Measurements from ENCODE around the gene SLC7A5. TPM values are rescaled to one million over a fixed set of nuclear protein-coding genes. Genes with fewer than 3 reads are reported as not detected.

The SLC7A5 gene
- total and polyA plus RNA-seq, 2 of the 4 experiments (the other 2 are of a cell fraction), result 11.3 to 101 TPM

GRCh38 chr16:87853411-87854052 is 15.8 kb downstream of the SLC7A5 start:
- in situ Hi-C loops (cut with MboI; ENCODE audit: low sequenced_read_pairs), result no loop called here
- Histone ChIP-seq H2BK20ac (ENCODE audit: low read depth, low read length) (peak overlapping the region; percentile 94), H3K9me1 (ENCODE audit: insufficient read depth, low read length) (peaks cover 13% of the 10 kb centered on the region), H3K18ac (ENCODE audit: low read depth, low read length) (peak overlapping the region; percentile 93), H2AK9ac (replicated peaks; ENCODE audit: low read depth, low read length, poor library complexity) (peak overlapping the region; percentile 99), H3K4me1 (ENCODE audit: control insufficient read depth, insufficient read depth, low read length) (peaks cover 22% of the 10 kb centered on the region), H4K20me1 (ENCODE audit: insufficient read depth, low read length) (peaks cover 69% of the 10 kb centered on the region), H4K5ac (ENCODE audit: low read depth, low read length) (peak overlapping the region; percentile 88), H3K79me1 (ENCODE audit: low read depth in 1 of 2, low read length in 2 of 2) (peaks cover 29 to 81% of the 10 kb centered on the region in 2 experiments; a peak in 3 of 4 replicates), H3K27me3 (ENCODE audit: control insufficient read depth, insufficient read depth, low read length) (no peaks in the 10 kb centered on the region), H3K36me3 (ENCODE audit: control insufficient read depth, insufficient read depth, low read length) (peaks cover 32% of the 10 kb centered on the region), H3K4me2 (ENCODE audit: low read depth, low read length) (peak overlapping the region; percentile 88), H2BK15ac (ENCODE audit: low read depth, low read length) (peak overlapping the region; percentile 98; the same call in 2 of the 3 replicates), H2AFZ (replicated peaks; ENCODE audit: low read length, poor library complexity) (peak overlapping the region; percentile 81), H3K9me3 (ENCODE audit: control insufficient read depth, insufficient read depth, low read length) (no peaks in the 10 kb centered on the region), H2AK5ac (ENCODE audit: low read depth, low read length) (peak overlapping the region; percentile 100), H2BK5ac (ENCODE audit: low read depth, low read length, poor library complexity, severe bottlenecking) (peak overlapping the region; percentile 95), H2BK120ac (ENCODE audit: low read depth, low read length) (peak overlapping the region; percentile 99), H3K27ac (ENCODE audit: insufficient read depth, low read length) (peak overlapping the region; percentile 97), H3K23ac (ENCODE audit: low read depth, low read length) (peak overlapping the region; percentile 100), H3K14ac (replicated peaks; ENCODE audit: low read depth, low read length) (peak overlapping the region; percentile 99), H3K4me3 (ENCODE audit: insufficient read depth, low read depth, low read length) (peak overlapping the region; percentile 16; the same call in 1 of the 2 replicates), H4K91ac (ENCODE audit: insufficient read depth, low read depth, low read length) (peak overlapping the region; percentile 99), H3K56ac (ENCODE audit: extremely low read depth, insufficient read depth, low read length) (peak overlapping the region; percentile 99), H4K8ac (ENCODE audit: low read depth in 2 of 2, low read length in 2 of 2) (peak overlapping the region; percentile 89 to 98; a peak in 3 of 4 replicates), H3K9ac (ENCODE audit: low read depth, low read length) (peak overlapping the region; percentile 97), H3K4ac (ENCODE audit: low read depth, low read length) (peak overlapping the region; percentile 100)
- intact Hi-C loops (cut with micrococcal nuclease), result loop anchor here (5.0 kb wide), 1 partner anchor 76 kb away; no protein-coding TSS in a partner anchor
- 7% methylated on average over 8 of the region's 25 CpGs; no CpG with 5 or more reads in 1 of the 2 experiments for WGBS, 2 experiments (ENCODE audit: extremely low coverage in 2 of 2, insufficient read length in 1 of 2)
- ChIA-PET POLR2A (ENCODE audit: unreplicated experiment) (no interaction called here), CTCF (interaction anchor here (1.4 to 1.5 kb wide), 2 partner anchors 18 to 74 kb away, joined by 5 read pairs; no protein-coding TSS in a partner anchor)
- TF ChIP-seq BHLHE40 (IDR thresholded peaks at IDR 0.05; ENCODE audit: low read depth, low read length), result peak; percentile 66
- TF ChIP-seq USF2 (IDR thresholded peaks at IDR 0.05; ENCODE audit: low read depth, low read length), result no peak; the same call in 1 of the 2 replicates
- TF ChIP-seq CEBPB (IDR thresholded peaks at IDR 0.05; ENCODE audit: low read depth, low read length), result peak; percentile 97
- no peak for TF ChIP-seq NFE2L2 (IDR thresholded peaks at IDR 0.05; ENCODE audit: low read depth, low read length)
- peak; percentile 74 for TF ChIP-seq MAZ (IDR thresholded peaks at IDR 0.05; ENCODE audit: borderline replicate concordance, low read depth, low read length)
- peak; percentile 91 for TF ChIP-seq MXI1 (IDR thresholded peaks at IDR 0.05; ENCODE audit: borderline replicate concordance, low read depth, low read length)
- TF ChIP-seq FOS (IDR thresholded peaks at IDR 0.05; ENCODE audit: low read depth, low read length), result peak; percentile 20; the same call in 1 of the 2 replicates
- TF ChIP-seq POLR2A (IDR thresholded peaks at IDR 0.05; ENCODE audit: low read depth, low read length), result peak; percentile 68
- peak; percentile 90 for DNase-seq
- BruUV-seq (replicated peaks), result no TSS peak
- dilution Hi-C loops (cut with HindIII; ENCODE audit: low sequenced_read_pairs, unreplicated experiment), result no loop called here
- peak; percentile 76 for ATAC-seq (ENCODE audit: low read depth)
